Mesendoderm (in vitro differentiated cells): ENCODE measurements around the gene RXRG.

Source experiments
- DNase-seq: peaks from one replicate; pipeline ENCODE4 v3.0.0; 2013
- H2AK5ac ChIP-seq: 2 replicates; pipeline ENCODE4 v1.6.1; 2013; ENCODE audit warnings: low read length, inconsistent platforms
- H2BK120ac ChIP-seq: 2 replicates; pipeline ENCODE4 v1.6.1; 2013; ENCODE audit warnings: low read depth, mild to moderate bottlenecking, low read length, moderate library complexity, mixed read lengths
- H2BK15ac ChIP-seq: replicated peaks from 2 replicates; pipeline ENCODE4 v1.6.1; 2013; ENCODE audit warnings: low read depth, mild to moderate bottlenecking, moderate library complexity
- H2BK5ac ChIP-seq: 2 replicates; pipeline ENCODE4 v1.6.1; 2013; ENCODE audit warnings: low read length, inconsistent platforms
- H3K18ac ChIP-seq: 2 replicates; pipeline ENCODE4 v1.6.1; 2013; ENCODE audit warnings: mild to moderate bottlenecking, low read length, mixed read lengths
- H3K23ac ChIP-seq: one replicate; pipeline ENCODE4 v1.6.1; 2013; ENCODE audit warnings: low read length
- H3K27ac ChIP-seq: 2 replicates; pipeline ENCODE4 v1.5.1; 2013; ENCODE audit warnings: low read depth, mild to moderate bottlenecking, inconsistent platforms, low read length, moderate library complexity
- H3K27me3 ChIP-seq: 2 replicates; pipeline ENCODE4 v1.6.1; 2013; ENCODE audit warnings: low read length, control low read depth, mild to moderate bottlenecking, inconsistent platforms; ENCODE audit not compliant: insufficient read depth, poor library complexity
- H3K36me3 ChIP-seq: 2 replicates; pipeline ENCODE4 v1.6.1; 2013; ENCODE audit warnings: low read length, inconsistent platforms; ENCODE audit not compliant: control insufficient read depth, insufficient read depth
- H3K4ac ChIP-seq: one replicate; pipeline ENCODE4 v1.6.1; 2013; ENCODE audit warnings: low read depth, mild to moderate bottlenecking, low read length, moderate library complexity
- H3K4me1 ChIP-seq: 2 replicates; pipeline ENCODE4 v1.6.1; 2013; ENCODE audit warnings: low read depth, low read length, inconsistent platforms; ENCODE audit not compliant: control insufficient read depth
- H3K4me2 ChIP-seq: 2 replicates; pipeline ENCODE4 v1.6.1; 2013; ENCODE audit warnings: low read length
- H3K4me3 ChIP-seq: 2 replicates; pipeline ENCODE4 v1.5.1; 2013; ENCODE audit warnings: mild to moderate bottlenecking, low read length
- H3K56ac ChIP-seq: one replicate; pipeline ENCODE4 v1.6.1; 2013; ENCODE audit warnings: low read length
- H3K79me1 ChIP-seq: 2 replicates; pipeline ENCODE4 v1.6.1; 2013; ENCODE audit warnings: low read length, inconsistent platforms
- H3K79me2 ChIP-seq: 2 replicates; pipeline ENCODE4 v1.6.1; 2013; ENCODE audit warnings: mild to moderate bottlenecking, low read length; ENCODE audit not compliant: control insufficient read depth, insufficient read depth
- H3K9ac ChIP-seq: 2 replicates; pipeline ENCODE4 v1.6.1; 2013; ENCODE audit warnings: low read length, inconsistent platforms
- H4K5ac ChIP-seq: one replicate; pipeline ENCODE4 v1.6.1; 2013; ENCODE audit warnings: low read length
- H4K8ac ChIP-seq: one replicate; pipeline ENCODE4 v1.6.1; 2013; ENCODE audit warnings: low read depth, mild to moderate bottlenecking, control low read depth, low read length, moderate library complexity
- WGBS: extraction: QIAGEN DNeasy Blood & Tissue Kit; methylation state at CpG from one replicate; pipeline ENCODE4 v1.1.7; 2013; ENCODE audit warnings: low lambda C conversion rate, missing lambda C conversion rate; ENCODE audit not compliant: insufficient coverage; ENCODE audit errors: extremely low coverage; 5-methylcytosine and 5-hydroxymethylcytosine counted together

The RXRG gene

DNA sequence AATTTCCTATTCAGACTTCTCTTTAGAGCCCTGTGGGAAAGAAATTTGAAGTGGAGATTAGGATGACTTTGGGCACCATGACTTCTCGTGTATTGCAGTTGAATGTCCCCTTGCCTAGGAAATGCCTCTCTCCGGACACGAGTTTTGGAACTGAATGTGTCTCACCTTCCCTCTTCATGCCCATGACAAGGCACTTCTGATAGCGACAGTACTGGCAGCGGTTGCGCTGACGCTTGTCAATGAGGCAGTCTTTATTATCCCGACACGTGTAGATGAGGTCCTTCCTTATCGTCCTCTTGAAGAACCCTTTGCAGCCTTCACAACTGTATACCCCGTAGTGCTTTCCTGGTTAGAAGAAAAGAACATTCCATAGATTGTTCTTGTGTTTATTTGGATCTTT lies 28.1 kb downstream of the RXRG start:
- Histone ChIP-seq H3K18ac (no peak overlapping the region), H3K79me2 (no peaks in the 10 kb centered on the region), H4K8ac (no peak overlapping the region), H2AK5ac (no peak overlapping the region), H3K79me1 (no peaks in the 10 kb centered on the region), H3K4me1 (no peaks in the 10 kb centered on the region), H3K23ac (no peak overlapping the region), H2BK5ac (no peak overlapping the region), H3K27me3 (peaks cover 2% of the 10 kb centered on the region), H3K56ac (no peak overlapping the region), H3K27ac (no peak overlapping the region), H3K4me2 (no peak overlapping the region), H3K36me3 (no peaks in the 10 kb centered on the region), H3K4me3 (no peak overlapping the region), H3K9ac (no peak overlapping the region), H4K5ac (no peak overlapping the region), H2BK120ac (no peak overlapping the region), H2BK15ac (no peak overlapping the region), H3K4ac (no peak overlapping the region)
- no CpG with 5 or more reads among the region's 11 CpGs for WGBS
- no peak for DNase-seq

GRCh38 chr1:165415068-165415467 lies 29.9 kb downstream of the RXRG start:
- H2BK5ac ChIP-seq, result no peak overlapping the region
- H3K27ac ChIP-seq, result no peak overlapping the region
- no peak overlapping the region for H3K18ac ChIP-seq
- H3K23ac ChIP-seq, result no peak overlapping the region
- H3K4me2 ChIP-seq, result no peak overlapping the region
- no peak overlapping the region for H4K8ac ChIP-seq
- H4K5ac ChIP-seq, result no peak overlapping the region
- H3K4me1 ChIP-seq, result no peaks in the 10 kb centered on the region
- no peak overlapping the region for H3K4ac ChIP-seq
- H3K79me2 ChIP-seq, result no peaks in the 10 kb centered on the region
- H3K27me3 ChIP-seq, result peaks cover 2% of the 10 kb centered on the region
- DNase-seq, result no peak
- no peak overlapping the region for H3K56ac ChIP-seq
- no peak overlapping the region for H2BK15ac ChIP-seq
- no peaks in the 10 kb centered on the region for H3K79me1 ChIP-seq
- no peak overlapping the region for H2AK5ac ChIP-seq
- H2BK120ac ChIP-seq, result no peak overlapping the region
- no CpG with 5 or more reads among the region's 1 CpG for WGBS
- no peak overlapping the region for H3K4me3 ChIP-seq
- no peak overlapping the region for H3K9ac ChIP-seq
- H3K36me3 ChIP-seq, result no peaks in the 10 kb centered on the region

- no peak for DNase-seq
Measured at GRCh38 chr1:165414620-165415019, 30.3 kb downstream of the RXRG start.

GRCh38 chr1:165411396-165411795 lies 33.5 kb downstream of the RXRG start:
- H3K18ac ChIP-seq, result no peak overlapping the region
- H2BK15ac ChIP-seq, result no peak overlapping the region
- no peak overlapping the region for H3K23ac ChIP-seq
- H4K5ac ChIP-seq, result no peak overlapping the region
- no peak overlapping the region for H3K4ac ChIP-seq
- H3K79me2 ChIP-seq, result no peaks in the 10 kb centered on the region
- no peaks in the 10 kb centered on the region for H3K4me1 ChIP-seq
- no peaks in the 10 kb centered on the region for H3K79me1 ChIP-seq
- no peak for DNase-seq
- H3K56ac ChIP-seq, result no peak overlapping the region
- WGBS, result no CpG with 5 or more reads among the region's 2 CpGs
- H3K27me3 ChIP-seq, result no peaks in the 10 kb centered on the region
- H3K36me3 ChIP-seq, result no peaks in the 10 kb centered on the region
- no peak overlapping the region for H2AK5ac ChIP-seq
- no peak overlapping the region for H3K9ac ChIP-seq
- no peak overlapping the region for H4K8ac ChIP-seq
- H3K4me2 ChIP-seq, result no peak overlapping the region
- H3K27ac ChIP-seq, result no peak overlapping the region
- H2BK5ac ChIP-seq, result no peak overlapping the region
- no peak overlapping the region for H2BK120ac ChIP-seq
- H3K4me3 ChIP-seq, result no peak overlapping the region

More at GRCh38 chr1:165414620-165415019, 30.3 kb downstream of the RXRG start:
- no peak overlapping the region for H2AK5ac ChIP-seq
- no peaks in the 10 kb centered on the region for H3K79me2 ChIP-seq
- H3K56ac ChIP-seq, result no peak overlapping the region
- no peak overlapping the region for H4K5ac ChIP-seq
- H3K4ac ChIP-seq, result no peak overlapping the region
- no peak overlapping the region for H3K4me3 ChIP-seq
- no CpG with 5 or more reads among the region's 3 CpGs for WGBS
- H4K8ac ChIP-seq, result no peak overlapping the region
- H3K36me3 ChIP-seq, result no peaks in the 10 kb centered on the region
- no peak overlapping the region for H2BK15ac ChIP-seq
- H3K27me3 ChIP-seq, result peaks cover 2% of the 10 kb centered on the region
- no peaks in the 10 kb centered on the region for H3K4me1 ChIP-seq
- no peak overlapping the region for H3K9ac ChIP-seq
- H3K4me2 ChIP-seq, result no peak overlapping the region
- no peak overlapping the region for H3K18ac ChIP-seq
- no peak overlapping the region for H3K23ac ChIP-seq
- H3K27ac ChIP-seq, result no peak overlapping the region
- no peak overlapping the region for H2BK5ac ChIP-seq
- no peaks in the 10 kb centered on the region for H3K79me1 ChIP-seq
- no peak overlapping the region for H2BK120ac ChIP-seq

- Histone ChIP-seq H3K79me1 (no peaks in the 10 kb centered on the region), H3K4me3 (no peak overlapping the region), H3K23ac (no peak overlapping the region), H3K56ac (no peak overlapping the region), H3K4me2 (no peak overlapping the region), H3K27ac (no peak overlapping the region), H2AK5ac (no peak overlapping the region), H3K9ac (no peak overlapping the region), H3K18ac (no peak overlapping the region), H2BK120ac (no peak overlapping the region), H4K8ac (no peak overlapping the region), H3K27me3 (no peaks in the 10 kb centered on the region), H3K79me2 (no peaks in the 10 kb centered on the region), H2BK5ac (no peak overlapping the region), H4K5ac (no peak overlapping the region), H3K4me1 (no peaks in the 10 kb centered on the region), H3K4ac (no peak overlapping the region), H3K36me3 (no peaks in the 10 kb centered on the region), H2BK15ac (no peak overlapping the region)
- WGBS, result no CpG with 5 or more reads among the region's 4 CpGs
- DNase-seq, result no peak
Measured at GRCh38 chr1:165409657-165410358, 35.1 kb downstream of the RXRG start.

DNA sequence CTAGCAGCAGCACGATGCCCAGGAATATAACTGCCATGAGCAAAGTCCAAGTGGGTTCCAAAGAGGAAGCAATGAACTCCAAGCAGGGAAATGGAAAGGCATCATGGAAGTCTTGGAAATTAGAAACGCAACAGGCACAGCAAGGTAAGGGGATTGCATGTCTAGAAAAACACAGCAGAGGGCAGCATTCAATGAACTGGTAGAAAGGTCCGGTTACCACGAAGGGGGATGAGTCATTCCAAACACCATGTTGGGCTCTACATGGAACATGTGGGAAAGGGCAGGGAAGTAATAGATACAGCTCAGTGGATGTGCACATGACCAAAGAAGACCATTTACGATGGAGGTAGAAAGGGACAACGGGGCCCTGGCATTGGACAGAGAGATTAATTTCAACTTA lies 36.4 kb downstream of the RXRG start:
- Histone ChIP-seq H3K36me3 (no peaks in the 10 kb centered on the region), H3K79me1 (no peaks in the 10 kb centered on the region), H3K56ac (no peak overlapping the region), H4K5ac (no peak overlapping the region), H4K8ac (no peak overlapping the region), H2BK5ac (no peak overlapping the region), H3K4me2 (no peak overlapping the region), H2BK15ac (no peak overlapping the region), H2AK5ac (no peak overlapping the region), H3K27me3 (no peaks in the 10 kb centered on the region), H2BK120ac (no peak overlapping the region), H3K4me1 (no peaks in the 10 kb centered on the region), H3K23ac (no peak overlapping the region), H3K27ac (no peak overlapping the region), H3K9ac (no peak overlapping the region), H3K79me2 (no peaks in the 10 kb centered on the region), H3K18ac (no peak overlapping the region), H3K4me3 (no peak overlapping the region), H3K4ac (no peak overlapping the region)
- no CpG with 5 or more reads among the region's 6 CpGs for WGBS
- peak; percentile 86 for DNase-seq
